Mammary epithelial cell (primary cell): ENCODE data around the gene PRKAR1A.

ENCODE experiments used
- CTCF ChIP-seq, 2 donors: IDR thresholded peaks in 1 of 2; conservative IDR thresholded peaks in 1 of 2; 2 replicates each; pipeline ENCODE4 v1.5.1; 2011 to 2012; ENCODE audit warnings: inconsistent platforms in 2 of 2, low read length in 2 of 2, mild to moderate bottlenecking in 2 of 2, control low read depth in 1 of 2, low read depth in 1 of 2; ENCODE audit not compliant: insufficient read depth in 1 of 2; ENCODE audit errors: extremely low read depth in 1 of 2
- EZH2 ChIP-seq: IDR thresholded peaks from 2 replicates; pipeline ENCODE4 v1.6.1; 2012; ENCODE audit warnings: low read length, inconsistent platforms, borderline replicate concordance

DNA sequence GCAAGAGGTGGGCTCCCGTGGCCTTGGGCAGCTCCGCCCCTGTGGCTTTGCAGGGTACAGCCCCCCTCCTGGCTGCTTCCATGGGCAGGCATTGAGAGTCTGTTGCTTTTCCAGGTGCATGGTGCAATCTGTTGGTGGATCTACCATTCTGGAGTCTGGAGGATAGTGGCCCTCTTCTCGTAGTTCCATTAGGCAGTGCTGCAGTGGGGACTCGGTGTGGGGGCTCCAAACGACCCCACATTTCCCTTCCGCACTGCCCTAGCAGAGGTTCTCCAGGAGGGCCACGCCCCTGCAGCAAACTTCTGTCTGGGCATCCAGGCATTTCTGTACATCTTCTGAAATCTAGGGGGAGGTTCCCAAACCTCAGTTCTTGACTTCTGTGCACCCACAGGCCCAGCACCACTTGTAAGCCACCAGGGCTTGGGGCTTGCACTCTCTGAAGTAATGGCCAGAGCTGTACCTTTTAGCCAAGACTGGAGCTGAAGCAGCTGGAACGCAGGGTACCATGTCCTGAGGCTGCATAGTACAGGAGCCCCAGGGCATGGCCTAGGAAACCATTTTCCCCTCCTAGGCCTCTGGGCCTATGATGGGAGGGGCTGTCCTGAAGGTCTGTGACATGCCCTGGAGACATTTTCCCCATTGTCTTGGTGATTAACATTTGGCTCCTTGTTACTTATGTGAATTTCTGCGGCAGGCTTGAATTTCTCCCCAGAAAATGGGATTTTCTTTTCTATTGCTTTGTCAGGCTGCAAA, 6.0 kb downstream of the PRKAR1A start:
- no peak for TF ChIP-seq CTCF (conservative IDR thresholded peaks at IDR 0.05 in 1 of 2, IDR thresholded peaks at IDR 0.05 in 1 of 2; ENCODE audit: extremely low read depth in 1 of 2, insufficient read depth in 1 of 2, low read depth in 1 of 2, low read length in 2 of 2)
- TF ChIP-seq EZH2: no peak
